ENCODE results near the gene CAMK1. TPM values are rescaled to one million over a fixed set of nuclear protein-coding genes. Genes with fewer than 3 reads are reported as not detected.
A peak's percentile ranks its signal among the peaks of the same experiment; 100 is the strongest.

CAMK1 gene
- total and polyA plus RNA-seq, 12 donors, result 6.2 to 27.1 (median 9.4) TPM

DNA sequence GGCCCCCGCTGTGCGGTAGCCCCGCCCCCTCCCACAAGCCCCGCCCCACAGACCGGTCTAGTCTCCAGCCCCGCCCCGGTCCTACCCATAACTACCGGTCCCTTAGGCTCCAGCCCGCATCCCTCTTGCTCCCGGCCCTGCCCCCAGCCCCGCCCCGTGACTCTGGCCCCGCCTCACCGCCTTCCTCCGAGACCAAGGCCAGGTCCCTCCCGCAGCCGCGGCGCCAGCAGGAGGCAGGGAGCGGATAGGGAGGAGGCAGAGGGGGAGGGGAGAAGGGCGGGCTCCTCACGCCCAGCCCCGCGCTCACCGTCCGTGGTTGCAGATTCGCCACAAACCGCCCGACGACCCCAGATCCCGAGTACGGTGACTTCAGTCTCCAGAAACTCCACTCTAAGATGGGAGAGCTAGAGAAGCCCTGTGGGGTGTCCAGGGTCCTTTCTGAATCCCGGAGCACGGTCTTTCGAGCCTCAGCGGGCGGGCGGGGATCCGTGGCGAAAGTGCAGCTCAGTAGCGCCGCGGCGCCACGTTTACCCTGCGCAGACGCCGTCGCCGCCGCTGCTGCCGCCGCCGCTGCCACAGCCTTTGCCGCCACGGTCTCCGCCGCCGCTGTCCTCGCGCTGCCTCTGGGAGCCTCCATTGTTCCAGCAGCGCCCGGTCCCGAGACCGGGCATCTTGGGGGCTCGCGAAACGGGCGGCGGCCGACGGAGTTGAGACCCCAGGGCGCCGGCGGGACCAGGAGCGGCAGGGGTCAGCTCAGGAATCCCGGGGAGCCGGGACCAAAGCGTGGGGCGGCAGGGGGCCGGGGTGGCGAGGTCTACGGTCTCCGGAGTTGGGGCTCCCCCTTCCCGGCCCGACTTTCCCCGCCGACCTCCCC is 38.3 kb downstream of the CAMK1 start, which contains the start of gene BRPF1:
TSS of gene BRPF1 (plus strand) at position 530 of the 874 bp plus-strand sequence. CDS start 2,406 bp downstream, outside the sequence.
- ATAC-seq (peak; percentile 97 to 99 (median 99)), DNase-seq (peak; percentile 99 to 100)
- Histone ChIP-seq H3K27ac (peak within 1 kb of the TSS; percentile 93 to 100 (median 99)), H3K4me1 (peaks cover 0 to 50% (median 22%) of the 10 kb centered on the region in 9 donors), H3K27me3 (no peaks in the 10 kb centered on the region), H3K4me3 (peak within 1 kb of the TSS; percentile 91 to 100 (median 98)), H3K36me3 (peaks cover 0 to 28% (median 16%) of the 10 kb centered on the region in 9 donors), H3K9me3 (no peaks in the 10 kb centered on the region)
- intact Hi-C loops (cut with DNase I), result loop anchor here in 3 of 10 donors (1.0 to 5.0 kb wide), 6 partner anchors 17 to 229 kb away; partner anchors contain the start of genes ARPC4 (in 2 of the 3), OGG1 (in 2 of the 3), TADA3 (in 2 of the 3) and MTMR14 (in 1 of the 3)
- TF ChIP-seq, protein P1, sequence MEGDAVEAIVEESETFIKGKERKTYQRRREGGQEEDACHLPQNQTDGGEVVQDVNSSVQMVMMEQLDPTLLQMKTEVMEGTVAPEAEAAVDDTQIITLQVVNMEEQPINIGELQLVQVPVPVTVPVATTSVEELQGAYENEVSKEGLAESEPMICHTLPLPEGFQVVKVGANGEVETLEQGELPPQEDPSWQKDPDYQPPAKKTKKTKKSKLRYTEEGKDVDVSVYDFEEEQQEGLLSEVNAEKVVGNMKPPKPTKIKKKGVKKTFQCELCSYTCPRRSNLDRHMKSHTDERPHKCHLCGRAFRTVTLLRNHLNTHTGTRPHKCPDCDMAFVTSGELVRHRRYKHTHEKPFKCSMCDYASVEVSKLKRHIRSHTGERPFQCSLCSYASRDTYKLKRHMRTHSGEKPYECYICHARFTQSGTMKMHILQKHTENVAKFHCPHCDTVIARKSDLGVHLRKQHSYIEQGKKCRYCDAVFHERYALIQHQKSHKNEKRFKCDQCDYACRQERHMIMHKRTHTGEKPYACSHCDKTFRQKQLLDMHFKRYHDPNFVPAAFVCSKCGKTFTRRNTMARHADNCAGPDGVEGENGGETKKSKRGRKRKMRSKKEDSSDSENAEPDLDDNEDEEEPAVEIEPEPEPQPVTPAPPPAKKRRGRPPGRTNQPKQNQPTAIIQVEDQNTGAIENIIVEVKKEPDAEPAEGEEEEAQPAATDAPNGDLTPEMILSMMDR (IDR thresholded peaks at IDR 0.05), result peak in 3 of 9 donors; percentile 6 to 31 (median 24)
- WGBS, 2 donors, result 1% methylated on average over 88 of the region's 88 CpGs

DNA sequence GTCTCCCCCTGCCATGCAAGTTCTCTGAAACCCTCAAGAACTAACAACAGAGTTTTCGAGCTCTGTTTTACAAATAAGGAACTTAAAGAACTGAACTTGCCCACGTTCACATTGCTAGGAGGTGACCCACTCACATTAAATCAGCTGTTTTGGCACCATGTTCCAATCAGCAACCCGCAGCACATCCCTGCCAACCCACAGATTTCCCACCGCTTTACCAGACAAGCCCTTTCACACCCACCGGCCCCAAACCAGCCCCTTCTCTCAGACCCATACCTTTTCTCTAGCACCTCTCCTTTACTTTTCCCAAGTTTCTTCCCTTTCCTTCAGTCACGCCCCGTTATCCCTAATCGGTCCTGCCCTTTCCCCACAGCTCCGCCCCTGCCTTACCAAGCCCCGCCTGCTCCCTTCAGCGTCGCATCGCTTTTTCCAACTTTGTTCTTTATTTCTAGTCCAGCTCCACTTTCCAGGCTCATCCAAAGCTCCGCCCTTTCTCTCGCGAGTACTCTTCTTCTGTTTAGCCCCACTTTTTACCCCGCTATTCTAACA is 39.0 kb downstream of the CAMK1 start:
- 2 to 3% methylated on average over 16 to 17 of the region's 17 CpGs for WGBS, 2 donors
- H3K27ac ChIP-seq, result peak overlapping the region in 9 of 10 donors; percentile 93 to 100 (median 99)
- TF ChIP-seq, protein P1 (IDR thresholded peaks at IDR 0.05), result no peak
- peaks cover 0 to 48% (median 22%) of the 10 kb centered on the region in 9 donors for H3K4me1 ChIP-seq
- H3K27me3 ChIP-seq, result no peaks in the 10 kb centered on the region
- H3K36me3 ChIP-seq, result peaks cover 0 to 21% (median 16%) of the 10 kb centered on the region in 9 donors
- H3K9me3 ChIP-seq, result no peaks in the 10 kb centered on the region
- no peak for DNase-seq
- peak; percentile 62 to 83 (median 78) for ATAC-seq
- intact Hi-C loops (cut with DNase I), result loop anchor here in 3 of 10 donors (1.0 to 5.0 kb wide), 6 partner anchors 18 to 228 kb away; partner anchors contain the start of genes ARPC4 (in 2 of the 3), OGG1 (in 2 of the 3), TADA3 (in 2 of the 3) and MTMR14 (in 1 of the 3)
- H3K4me3 ChIP-seq, result peak overlapping the region in 9 of 10 donors; percentile 45 to 100 (median 99)

DNA sequence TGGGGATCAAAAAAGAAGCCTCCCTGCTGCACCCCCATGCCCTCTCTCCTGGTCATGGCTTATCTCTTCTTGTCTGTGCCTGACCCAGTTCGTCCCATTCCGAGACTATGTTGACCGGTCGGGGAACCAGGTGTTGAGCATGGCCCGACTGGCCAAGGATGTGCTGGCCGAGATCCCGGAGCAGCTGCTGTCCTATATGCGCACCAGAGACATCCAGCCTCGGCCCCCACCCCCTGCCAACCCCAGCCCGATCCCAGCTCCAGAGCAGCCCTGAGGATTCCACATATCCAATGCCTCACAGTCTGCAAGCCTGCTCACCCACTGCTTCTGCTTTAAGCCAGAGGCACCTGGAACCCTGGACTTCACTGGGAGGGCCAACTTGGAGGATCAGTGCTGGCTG is 40.3 kb downstream of the CAMK1 start:
- WGBS, 2 donors, result 91 to 94% methylated on average over 10 of the region's 10 CpGs
- intact Hi-C loops (cut with DNase I), result loop anchor here in 1 of 10 donors (10.0 kb wide), 1 partner anchor 225 kb away; no protein-coding TSS in a partner anchor

More for the DNA sequence above, 40.3 kb downstream of the CAMK1 start:
- H3K4me1 ChIP-seq, result peaks cover 0 to 34% (median 22%) of the 10 kb centered on the region in 9 donors
- no peaks in the 10 kb centered on the region for H3K9me3 ChIP-seq
- TF ChIP-seq, protein P1 (IDR thresholded peaks at IDR 0.05), result no peak
- H3K36me3 ChIP-seq, result peaks cover 0 to 8% (median 2%) of the 10 kb centered on the region in 9 donors
- H3K27me3 ChIP-seq, result no peaks in the 10 kb centered on the region
- ATAC-seq (no peak), DNase-seq (no peak)
- H3K27ac ChIP-seq, result no peak overlapping the region
- no peak overlapping the region for H3K4me3 ChIP-seq
